Fibroblast of lung (primary cell): Measurements from ENCODE around the gene NSUN3. TPM values are rescaled to one million over a fixed set of nuclear protein-coding genes. Genes with fewer than 3 reads are reported as not detected.

ENCODE experiments used
- DNase-seq, 2 donors: peaks; one replicate each; pipeline versions ENCODE4 v3.0.0 to v3.0.0-alpha.2; 2010; ENCODE audit warnings: low read depth in 2 of 2
- H2AFZ ChIP-seq: 2 replicates; pipeline ENCODE4 v1.5.1; 2012; ENCODE audit warnings: low read length, control low read depth, inconsistent platforms
- H3K27ac ChIP-seq: 2 replicates; pipeline ENCODE4 v1.5.1; 2011; ENCODE audit warnings: low read length, control low read depth; ENCODE audit not compliant: insufficient read depth
- H3K27me3 ChIP-seq: 2 replicates; pipeline ENCODE4 v1.5.1; 2011; ENCODE audit warnings: mild to moderate bottlenecking, low read length; ENCODE audit not compliant: control insufficient read depth, insufficient read depth
- H3K36me3 ChIP-seq: 2 replicates; pipeline ENCODE4 v1.5.1; 2011; ENCODE audit warnings: low read length; ENCODE audit not compliant: control insufficient read depth, insufficient read depth
- H3K4me1 ChIP-seq: 2 replicates; pipeline ENCODE4 v1.5.1; 2011; ENCODE audit warnings: low read length; ENCODE audit not compliant: control insufficient read depth, insufficient read depth; ENCODE audit errors: extremely low read depth
- H3K4me2 ChIP-seq: 2 replicates; pipeline ENCODE4 v1.5.1; 2011; ENCODE audit warnings: low read length, control low read depth; ENCODE audit not compliant: insufficient read depth; ENCODE audit errors: extremely low read depth
- H3K4me3 ChIP-seq, 4 experiments: fragments of 200-600 bp in 1 of 4; sonication (generic) in 1 of 4; replicated peaks in 1 of 4; 2 replicates each; pipeline ENCODE4 v1.5.1; 2011 to 2016; ENCODE audit warnings: low read length in 4 of 4, low read depth in 3 of 4, mild to moderate bottlenecking in 3 of 4, control low read depth in 2 of 4, inconsistent platforms in 1 of 4, mixed read lengths in 1 of 4; ENCODE audit not compliant: insufficient read depth in 1 of 4; ENCODE audit errors: control extremely low read depth in 1 of 4
- H3K79me2 ChIP-seq: 2 replicates; pipeline ENCODE4 v1.5.1; 2012; ENCODE audit warnings: mild to moderate bottlenecking, low read length, inconsistent platforms; ENCODE audit not compliant: control insufficient read depth, insufficient read depth
- H3K9ac ChIP-seq: 2 replicates; pipeline ENCODE4 v1.5.1; 2011; ENCODE audit warnings: mild to moderate bottlenecking, low read length, control low read depth; ENCODE audit not compliant: insufficient read depth
- H3K9me3 ChIP-seq: 2 replicates; pipeline ENCODE4 v1.5.1; 2012; ENCODE audit warnings: low read depth, low read length; ENCODE audit not compliant: control insufficient read depth, insufficient read depth
- H4K20me1 ChIP-seq: 2 replicates; pipeline ENCODE4 v1.5.1; 2011; ENCODE audit warnings: low read length; ENCODE audit not compliant: control insufficient read depth, insufficient read depth; ENCODE audit errors: extremely low read depth
- CTCF ChIP-seq, 2 donors: IDR thresholded peaks in 1 of 2; conservative IDR thresholded peaks in 1 of 2; 1 replicate in 1 of 2; 2 replicates in 1 of 2; pipeline ENCODE4 v1.5.1; 2011 to 2012; ENCODE audit warnings: low read length in 2 of 2, control low read depth in 1 of 2, inconsistent platforms in 1 of 2, low read depth in 1 of 2, mild to moderate bottlenecking in 1 of 2
- EZH2 ChIP-seq: IDR thresholded peaks from 2 replicates; pipeline ENCODE4 v1.5.1; 2012; ENCODE audit warnings: low read length, control low read depth, mild to moderate bottlenecking; ENCODE audit errors: missing control alignments
- polyA plus RNA-seq, 2 donors: library from polyadenylated mRNA; depleted of rRNA in 1 of 2; stranded (reverse) in 1 of 2; unstranded in 1 of 2; fragments of >200 nt; gene quantifications; 2 replicates each; pipeline ENCODE4 v1.2.1, GENCODE V29; 2011 to 2012; ENCODE audit warnings: missing spikeins in 1 of 2
- total RNA-seq: library from RNA; depleted of rRNA; stranded (reverse); fragments of >200 nt; gene quantifications from 2 replicates; pipeline ENCODE4 v1.2.1, GENCODE V29; 2014

NSUN3 gene
- total and polyA plus RNA-seq, 2 donors (not counting 1 experiment from before 2014, with no cell fraction given), result 6.2 to 23.1 TPM

GRCh38 chr3:94069194-94069813, 6.4 kb downstream of the NSUN3 start:
- Histone ChIP-seq H3K4me2 (peak overlapping the region; percentile 49), H3K27me3 (no peaks in the 10 kb centered on the region), H3K4me1 (no peaks in the 10 kb centered on the region), H3K9ac (no peak overlapping the region), H2AFZ (peak overlapping the region; percentile 78), H3K4me3 (no peak overlapping the region), H3K9me3 (no peaks in the 10 kb centered on the region), H3K27ac (peak overlapping the region; percentile 16), H3K36me3 (no peaks in the 10 kb centered on the region), H3K79me2 (peaks cover 5% of the 10 kb centered on the region), H4K20me1 (no peaks in the 10 kb centered on the region)
- TF ChIP-seq EZH2 (no peak), CTCF (conservative IDR thresholded peaks at IDR 0.05 in 1 of 2, IDR thresholded peaks at IDR 0.05 in 1 of 2; ENCODE audit: low read depth in 1 of 2, low read length in 2 of 2) (peak in 1 of 2 donors; percentile 37)
- DNase-seq, result peak; percentile 17 to 57

DNA sequence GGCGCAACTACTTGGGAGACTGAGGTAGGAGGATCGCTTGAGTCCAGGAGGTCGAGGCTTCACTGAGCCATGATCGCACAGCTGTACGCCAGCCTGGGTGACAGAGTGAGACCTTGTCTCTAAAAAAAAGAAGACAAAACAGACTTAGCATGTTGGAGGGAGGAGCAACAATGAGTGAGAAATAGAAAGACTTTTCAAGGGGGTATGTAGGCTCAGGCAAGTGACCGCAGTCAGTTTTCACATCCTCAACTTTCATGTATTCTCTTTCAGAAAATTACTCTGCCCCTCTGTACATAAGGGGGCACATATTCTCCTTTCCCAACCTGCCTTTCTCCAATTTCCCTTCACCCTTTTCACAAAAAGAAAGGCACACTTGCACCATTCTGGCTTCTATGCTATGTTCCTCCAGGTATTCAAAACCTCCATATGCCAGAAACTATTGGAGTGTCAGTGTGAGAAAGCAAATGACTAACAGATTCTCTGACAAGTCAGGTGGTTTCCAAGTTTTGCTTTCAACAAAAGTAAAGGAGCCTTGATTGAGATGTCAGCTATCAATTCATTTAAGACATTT, 7.6 kb downstream of the NSUN3 start:
- Histone ChIP-seq H2AFZ (no peak overlapping the region), H3K4me2 (no peak overlapping the region), H3K36me3 (no peaks in the 10 kb centered on the region), H3K79me2 (no peaks in the 10 kb centered on the region), H4K20me1 (no peaks in the 10 kb centered on the region), H3K9me3 (no peaks in the 10 kb centered on the region), H3K4me1 (no peaks in the 10 kb centered on the region), H3K27me3 (no peaks in the 10 kb centered on the region), H3K9ac (no peak overlapping the region), H3K4me3 (no peak overlapping the region), H3K27ac (no peak overlapping the region)
- no peak for TF ChIP-seq CTCF (conservative IDR thresholded peaks at IDR 0.05 in 1 of 2, IDR thresholded peaks at IDR 0.05 in 1 of 2; ENCODE audit: low read depth in 1 of 2, low read length in 2 of 2)
- TF ChIP-seq EZH2, result no peak
- DNase-seq, result no peak

DNA sequence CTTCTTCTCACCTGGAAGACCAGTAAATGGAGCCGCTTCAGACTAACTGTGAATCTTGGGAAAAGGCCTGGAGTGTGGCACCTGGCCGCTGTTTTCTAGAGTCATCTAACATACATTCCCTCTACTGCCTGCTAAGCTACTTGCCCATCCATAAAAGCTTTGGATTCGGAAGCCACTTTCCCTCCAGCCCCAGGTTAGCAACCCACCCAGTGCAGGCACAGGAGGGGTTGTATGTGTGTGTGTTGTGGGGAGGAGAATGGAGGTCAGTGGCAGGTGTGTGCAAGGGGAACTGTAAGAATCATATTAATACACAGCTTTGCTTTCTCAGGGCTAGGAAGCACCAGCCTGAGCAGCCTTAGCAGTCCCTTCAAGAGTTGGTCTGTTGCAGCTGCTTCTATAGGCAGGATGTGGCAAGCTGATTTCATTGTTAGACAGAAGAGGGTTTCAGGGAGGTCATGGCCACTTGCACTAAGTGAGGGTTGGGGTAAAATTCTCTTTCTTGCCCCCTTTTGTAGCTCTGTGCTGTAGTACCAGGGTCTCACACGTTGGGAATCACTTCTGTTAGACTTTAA, 8.9 kb downstream of the NSUN3 start:
- no peak overlapping the region for H3K4me2 ChIP-seq
- TF ChIP-seq CTCF (conservative IDR thresholded peaks at IDR 0.05 in 1 of 2, IDR thresholded peaks at IDR 0.05 in 1 of 2; ENCODE audit: low read depth in 1 of 2, low read length in 2 of 2) (no peak), EZH2 (no peak)
- H3K27ac ChIP-seq, result no peak overlapping the region
- no peaks in the 10 kb centered on the region for H3K36me3 ChIP-seq
- H4K20me1 ChIP-seq, result no peaks in the 10 kb centered on the region
- no peak overlapping the region for H3K9ac ChIP-seq
- DNase-seq, result no peak
- no peaks in the 10 kb centered on the region for H3K4me1 ChIP-seq
- H2AFZ ChIP-seq, result no peak overlapping the region
- H3K79me2 ChIP-seq, result no peaks in the 10 kb centered on the region
- H3K4me3 ChIP-seq, result no peak overlapping the region
- no peaks in the 10 kb centered on the region for H3K27me3 ChIP-seq
- no peaks in the 10 kb centered on the region for H3K9me3 ChIP-seq
